Right forelimb (tissue), 1 donor: Measurements from ENCODE around the gene RNF26.
A peak's percentile ranks its signal among the peaks of the same experiment; 100 is the strongest.

ENCODE experiments used
- DNase-seq: peaks from one replicate; pipeline ENCODE4 v3.0.0-alpha.2; 2018

RNF26 gene

DNA sequence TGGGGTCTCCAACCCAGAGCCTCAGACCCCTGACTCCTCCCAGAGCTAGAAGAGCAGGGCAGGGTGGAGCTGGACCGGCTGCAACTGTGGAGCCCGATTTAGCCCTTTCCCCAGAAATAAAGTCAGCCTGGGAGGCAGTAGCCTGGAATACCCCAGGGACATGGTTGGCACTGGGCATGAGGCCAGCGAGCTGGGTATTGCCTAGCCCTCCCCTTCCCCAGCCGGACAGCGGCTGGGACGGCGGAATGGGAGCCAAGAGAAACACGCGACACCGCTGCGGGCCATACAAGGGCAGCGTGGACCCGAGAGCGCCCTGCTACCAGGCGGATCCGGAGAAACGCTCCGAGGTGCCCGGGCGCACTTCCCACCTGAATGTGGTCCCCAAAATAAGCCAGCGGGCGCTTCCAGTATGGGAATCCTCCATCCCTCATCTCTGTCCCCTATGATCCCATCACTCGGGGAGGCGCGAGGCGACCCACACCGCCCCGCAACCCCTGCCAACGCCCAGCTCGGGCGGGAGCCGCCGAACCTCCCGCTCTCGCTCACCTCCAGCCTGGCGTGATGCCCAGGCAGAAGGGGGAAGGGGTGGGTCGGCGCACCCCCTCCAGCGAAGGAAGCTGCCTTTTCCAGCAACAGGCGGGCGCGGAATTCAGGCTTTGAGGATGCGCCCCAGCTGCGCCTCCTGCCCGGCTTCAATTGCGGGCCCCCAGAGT lies 18.2 kb upstream of the RNF26 start:
- peak; percentile 79 for DNase-seq

DNA sequence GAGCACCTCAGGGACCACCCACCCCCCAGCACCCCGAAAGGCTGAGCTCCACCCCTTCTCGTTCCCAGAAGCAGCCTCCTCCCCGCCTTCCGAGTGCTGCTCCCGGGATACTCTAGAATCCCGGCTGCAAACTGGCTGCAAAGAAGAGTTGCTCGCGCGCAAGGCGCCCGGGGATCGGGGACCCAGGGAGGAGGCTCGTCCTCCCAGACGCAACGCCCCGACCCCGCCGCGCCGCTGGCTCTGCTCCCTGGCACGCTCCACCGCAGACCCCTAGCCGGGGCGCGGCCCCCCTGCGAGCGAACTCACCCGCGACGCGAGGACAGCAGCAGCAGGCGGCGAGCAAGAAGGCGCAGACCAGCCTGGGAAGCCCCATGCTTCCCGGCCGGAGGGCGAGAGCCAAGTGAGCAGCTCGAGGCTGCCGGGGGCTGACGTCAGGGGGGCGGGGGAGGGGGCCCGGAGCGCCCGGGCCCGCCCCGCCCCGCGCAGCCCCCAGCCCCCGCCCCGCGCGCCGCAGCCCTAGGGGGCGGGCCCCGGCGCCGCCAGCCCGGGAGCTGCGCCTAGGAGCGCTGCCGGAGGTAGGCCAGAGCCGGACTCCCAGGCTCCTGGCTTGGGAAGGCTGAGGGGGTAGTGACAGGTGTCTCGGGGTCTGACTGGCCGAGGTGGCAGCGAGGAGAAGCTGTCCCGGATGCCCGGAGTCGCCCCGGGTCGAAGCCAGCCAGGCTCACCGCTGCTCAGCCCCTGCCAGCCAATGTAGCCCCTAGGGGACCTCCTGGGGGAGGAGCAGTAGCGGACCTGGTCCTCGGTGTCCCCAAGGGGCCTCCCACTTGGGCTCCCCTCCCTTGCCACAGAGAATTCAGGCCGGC lies 17.4 kb upstream of the RNF26 start, which contains the start of gene MCAM:
Gene MCAM, minus strand, starts transcription at position 402 of the 863 bp plus-strand sequence. Its CDS starts 29 bp downstream, at position 373.
- DNase-seq, result peak; percentile 76

DNA sequence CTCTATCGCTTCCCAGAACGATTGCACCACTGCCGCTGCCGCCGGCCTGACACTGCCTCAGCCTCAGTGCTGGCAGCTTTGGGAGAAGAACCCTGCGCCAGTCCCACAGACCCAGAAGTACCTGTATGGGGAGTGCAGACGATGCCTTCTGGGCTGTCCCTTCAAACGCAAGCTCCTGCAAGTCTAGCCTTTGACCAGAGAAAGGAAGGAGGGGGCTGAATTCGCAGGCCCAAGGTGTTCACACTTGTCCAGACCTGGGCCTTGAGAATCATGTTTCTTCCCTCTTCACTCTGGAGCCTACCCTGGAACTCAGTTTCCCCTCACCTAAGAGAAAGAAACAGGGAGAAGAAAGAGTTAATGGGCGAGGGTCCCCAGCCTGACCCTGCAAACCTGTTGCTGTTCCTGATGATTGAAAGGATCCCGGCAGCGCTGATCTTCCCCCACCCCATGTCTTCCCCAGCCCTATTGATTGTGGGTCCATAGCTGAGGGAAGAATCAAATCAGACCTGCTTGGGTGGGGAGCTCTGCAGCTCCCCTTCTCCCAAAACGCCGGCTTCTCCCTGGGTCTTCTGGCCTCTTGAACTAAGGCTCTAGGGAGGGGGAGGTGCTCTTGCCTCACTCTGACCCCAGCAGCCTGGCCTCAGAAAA lies 16.6 kb upstream of the RNF26 start:
- DNase-seq, result no peak

DNA sequence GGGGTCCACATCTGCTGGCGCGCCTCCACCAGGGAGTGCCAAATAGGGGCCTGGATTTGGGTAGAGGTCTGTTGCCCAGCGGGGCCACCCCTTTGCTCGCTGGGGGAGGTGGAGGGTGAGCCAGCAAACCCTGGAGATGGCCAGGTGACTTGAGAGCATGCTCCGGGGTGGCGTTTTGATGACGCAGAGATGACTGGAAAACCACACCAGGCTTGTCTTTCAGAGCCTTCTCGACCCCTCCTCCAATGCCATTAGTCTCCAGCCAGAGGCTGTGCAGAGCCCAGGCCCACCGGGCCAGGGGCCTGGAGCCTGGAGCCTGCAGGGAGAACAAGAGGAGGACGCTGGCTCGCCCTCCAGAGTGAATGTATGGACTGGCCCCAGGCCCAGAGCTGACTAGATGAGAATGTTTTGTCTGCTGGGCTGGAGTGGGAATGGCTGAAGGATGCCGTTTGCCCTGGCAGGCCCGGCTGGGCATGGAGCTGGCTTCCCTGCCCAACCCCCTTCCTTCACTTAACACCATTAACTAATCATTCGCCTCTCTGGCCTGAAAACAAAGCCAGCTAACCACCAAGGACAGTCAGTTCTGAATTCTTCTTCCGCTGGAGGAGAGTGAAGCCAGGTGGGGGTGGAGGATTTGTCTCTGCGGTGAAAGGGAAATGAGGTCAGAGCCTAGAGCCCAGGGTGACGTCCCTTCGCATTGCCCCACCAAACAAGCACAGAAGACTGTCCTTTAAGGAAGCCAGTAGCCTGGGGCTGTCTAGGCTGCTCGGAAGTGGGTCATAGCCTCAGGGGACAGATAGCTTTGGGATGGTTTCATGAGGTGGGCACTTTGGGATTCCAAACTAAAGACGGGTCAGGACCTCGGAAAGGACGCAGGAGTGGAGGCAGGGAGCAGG lies 15.8 kb upstream of the RNF26 start:
- DNase-seq, result peak; percentile 73

DNA sequence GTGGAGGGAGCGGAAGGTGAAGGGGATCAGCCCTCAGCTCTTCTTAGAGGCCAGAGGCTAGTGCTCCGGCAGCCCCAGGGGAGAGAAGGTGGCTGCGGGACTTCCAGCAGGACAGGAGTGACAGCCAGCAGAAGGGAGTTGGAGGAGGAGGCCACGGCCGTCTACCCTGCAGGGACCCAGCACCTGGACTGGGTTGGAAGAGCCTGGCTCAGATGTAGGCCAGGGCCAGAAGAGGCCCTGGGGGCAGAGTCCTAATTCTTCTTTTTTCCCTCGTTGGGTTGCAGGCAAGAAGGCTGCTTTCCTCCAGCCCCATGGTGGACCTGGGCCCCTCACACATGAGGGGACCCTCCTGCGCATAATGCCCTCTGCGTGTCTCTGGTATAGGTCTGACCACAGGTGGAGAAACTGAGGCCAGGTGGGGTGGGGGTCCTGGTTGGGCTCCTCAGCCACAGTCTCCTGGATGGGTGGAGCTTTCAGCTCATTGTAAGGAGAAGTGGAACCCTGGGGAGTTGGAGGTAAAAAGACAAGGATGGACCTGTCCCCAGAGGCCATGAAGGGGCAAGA lies 15.1 kb upstream of the RNF26 start:
- no peak for DNase-seq

DNA sequence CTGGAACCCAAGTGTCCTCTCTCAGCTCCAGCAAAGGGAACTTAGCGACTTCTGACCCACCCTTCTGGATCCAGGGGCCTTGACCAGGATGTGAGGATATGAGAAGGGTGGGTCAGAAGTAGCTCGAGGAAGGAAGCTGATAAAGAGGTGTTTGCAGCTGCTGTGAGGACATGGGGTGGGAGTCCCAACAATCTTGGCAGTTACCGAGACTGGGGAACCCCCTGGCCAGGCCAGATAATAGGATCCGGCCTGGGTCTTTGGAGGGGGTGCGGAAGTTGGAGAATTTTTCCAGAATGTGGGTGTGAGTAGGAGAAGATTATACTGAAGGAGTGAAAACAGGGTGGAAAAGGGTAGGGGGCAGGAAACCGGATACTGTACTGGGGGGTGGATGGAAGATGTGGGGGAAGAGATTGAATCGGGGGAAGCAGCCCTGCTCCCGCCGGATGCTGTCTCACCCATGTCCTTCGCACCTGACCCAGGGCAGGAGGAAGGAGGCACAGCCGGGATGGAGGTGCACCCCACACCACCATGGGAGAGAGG lies 14.6 kb upstream of the RNF26 start:
- DNase-seq, result no peak

DNA sequence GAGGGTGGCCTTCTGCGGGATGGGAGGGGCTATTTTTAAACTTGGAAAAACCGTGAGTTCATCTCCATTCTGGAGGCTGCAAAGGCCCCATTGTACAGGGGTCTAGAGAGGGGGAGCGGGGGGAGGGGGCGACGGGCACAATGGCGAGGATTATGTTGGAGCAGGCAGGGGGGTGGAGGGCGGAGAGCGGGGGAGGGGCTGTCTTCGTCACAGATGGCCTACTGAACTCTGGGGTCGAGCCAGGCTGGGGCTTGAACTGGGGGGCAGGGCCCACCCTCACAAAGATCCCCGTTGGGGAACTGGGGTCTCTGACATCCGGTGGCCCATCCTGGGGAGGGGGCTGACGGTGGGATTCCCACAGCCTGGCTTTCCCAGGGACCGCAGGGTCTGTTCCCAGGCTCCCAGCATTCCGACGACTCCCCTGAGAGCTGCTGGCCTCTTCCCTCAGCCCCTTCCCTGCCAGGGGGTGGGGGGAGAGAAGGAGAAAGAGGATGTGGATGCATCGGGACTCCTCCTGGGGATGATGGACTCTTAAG lies 14.0 kb upstream of the RNF26 start:
- DNase-seq, result no peak

DNA sequence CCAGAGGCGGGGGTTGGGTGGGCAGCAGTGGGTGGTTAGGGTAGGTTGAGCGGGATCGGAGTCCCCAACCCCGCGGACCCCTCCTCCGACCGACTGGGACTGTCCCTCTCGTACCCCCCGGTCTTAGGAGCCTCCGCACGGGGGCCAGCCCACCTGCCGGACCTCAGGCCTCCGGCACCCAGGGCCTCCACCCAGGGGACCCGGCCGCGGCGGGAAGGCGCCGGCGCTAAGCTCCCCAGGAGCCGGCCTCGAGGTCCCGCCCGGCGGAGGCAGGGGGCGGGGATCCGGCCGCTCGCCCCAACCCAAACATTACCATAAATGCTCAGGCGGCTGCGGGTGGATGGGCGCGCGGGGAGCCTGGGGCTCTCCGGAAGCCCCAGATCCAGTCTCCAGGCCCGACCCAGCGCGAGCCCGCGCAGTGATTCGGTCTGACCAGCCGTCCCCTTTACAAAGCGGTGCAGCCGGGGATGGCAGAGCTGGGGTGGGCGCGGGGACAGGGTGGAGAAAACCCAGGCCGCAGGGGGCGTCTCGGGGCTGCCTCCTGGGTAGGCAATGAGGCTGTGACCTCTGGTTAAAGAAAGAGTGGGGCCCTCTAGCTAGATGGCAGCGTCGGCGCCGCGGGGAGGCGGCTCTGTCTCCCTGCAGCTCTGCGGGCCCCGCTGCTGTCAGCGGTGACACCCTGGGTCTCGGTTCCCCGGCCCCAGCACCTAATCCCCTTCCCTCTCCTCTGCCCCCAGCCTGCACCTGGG lies 13.4 kb upstream of the RNF26 start:
- DNase-seq, result peak; percentile 75

DNA sequence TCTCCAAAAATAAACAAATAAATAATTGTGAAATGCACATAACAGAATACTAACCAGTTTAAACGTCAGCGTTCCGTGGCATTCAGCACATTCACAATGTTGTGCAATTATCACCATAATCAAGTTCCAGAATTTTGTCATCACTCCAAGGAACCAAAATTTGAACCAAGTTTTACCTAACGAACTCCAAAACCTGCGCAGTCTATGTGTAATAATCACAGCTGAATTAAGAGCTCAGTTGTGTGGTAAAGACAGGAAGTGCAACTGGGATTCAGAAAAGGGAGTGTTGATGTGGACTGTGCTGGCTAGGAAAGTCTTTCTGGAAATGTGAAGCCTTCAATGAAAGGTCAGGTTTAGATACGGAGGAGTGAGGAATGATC lies 12.0 kb upstream of the RNF26 start:
- DNase-seq, result no peak

DNA sequence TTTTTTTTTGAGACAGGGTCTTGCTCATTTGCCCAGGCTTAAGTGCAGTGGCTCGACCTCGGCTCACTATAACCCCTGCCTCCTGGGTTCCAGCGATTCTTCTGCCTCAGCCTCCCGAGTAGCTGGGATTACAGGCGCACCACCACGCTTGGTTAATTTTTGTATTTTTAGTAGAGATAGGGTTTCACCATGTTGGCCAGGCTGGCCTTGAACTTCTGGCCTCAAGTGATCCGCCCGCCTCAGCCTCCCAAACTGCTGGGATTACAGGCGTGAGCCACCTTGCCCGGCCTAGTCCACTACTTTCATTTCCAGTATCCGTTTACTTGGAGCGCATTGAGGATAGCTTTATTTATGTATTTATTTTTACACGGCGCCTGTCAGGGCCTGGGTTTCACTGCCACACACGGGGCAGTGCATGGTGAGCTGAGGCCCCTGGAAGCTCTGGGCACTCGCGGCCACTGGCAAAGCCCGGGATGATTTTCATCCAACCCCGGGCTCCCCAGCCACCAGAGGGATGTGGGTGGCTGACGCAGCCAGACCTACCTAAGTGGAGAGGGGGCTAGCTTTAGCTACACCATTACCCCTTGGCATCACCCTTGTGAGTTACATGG lies 11.3 kb upstream of the RNF26 start:
- DNase-seq, result no peak

DNA sequence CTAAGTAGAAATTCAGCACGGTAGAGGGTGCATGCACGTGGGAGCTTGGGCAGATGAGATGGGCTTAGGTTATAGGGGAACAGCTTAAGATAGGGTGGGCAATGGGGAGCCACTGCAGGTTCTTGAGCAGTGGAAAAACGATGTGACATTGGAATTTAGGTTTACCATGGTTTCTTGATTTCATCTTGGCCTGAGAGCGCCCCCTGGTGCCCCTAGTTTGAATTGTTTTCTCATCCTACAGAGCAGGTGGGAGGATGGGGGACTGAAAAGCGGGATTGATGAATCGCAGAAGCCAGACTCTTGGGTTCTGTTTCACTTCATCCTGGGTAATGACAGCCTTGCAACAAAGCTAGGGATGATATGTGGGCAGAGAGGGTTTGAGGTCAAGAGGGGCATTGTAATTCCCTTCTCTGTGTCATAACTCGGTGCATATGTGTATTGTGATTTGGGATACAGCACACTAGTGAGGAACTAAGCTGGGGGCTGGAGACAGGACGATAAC lies 10.7 kb upstream of the RNF26 start:
- peak; percentile 84 for DNase-seq

DNA sequence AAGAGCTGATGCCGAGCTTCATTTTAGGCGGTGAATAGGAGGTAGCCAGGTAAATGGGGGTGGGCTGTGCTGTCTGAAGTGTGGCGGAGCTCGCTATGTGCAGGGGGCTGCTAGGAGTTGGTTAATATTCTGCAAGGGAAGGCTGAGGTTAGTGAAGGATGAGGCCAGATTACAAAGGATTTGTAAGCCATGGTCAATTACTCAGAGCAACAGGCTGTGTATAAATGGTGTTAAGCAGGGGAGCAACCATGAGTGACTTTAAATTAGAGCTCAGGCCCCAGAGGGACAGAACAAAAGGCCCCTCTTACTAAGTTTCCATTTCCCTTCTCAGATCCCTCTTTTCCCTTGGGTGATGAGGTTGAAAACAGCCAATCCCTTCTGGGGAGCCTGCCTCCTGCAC lies 10.1 kb upstream of the RNF26 start:
- no peak for DNase-seq

DNA sequence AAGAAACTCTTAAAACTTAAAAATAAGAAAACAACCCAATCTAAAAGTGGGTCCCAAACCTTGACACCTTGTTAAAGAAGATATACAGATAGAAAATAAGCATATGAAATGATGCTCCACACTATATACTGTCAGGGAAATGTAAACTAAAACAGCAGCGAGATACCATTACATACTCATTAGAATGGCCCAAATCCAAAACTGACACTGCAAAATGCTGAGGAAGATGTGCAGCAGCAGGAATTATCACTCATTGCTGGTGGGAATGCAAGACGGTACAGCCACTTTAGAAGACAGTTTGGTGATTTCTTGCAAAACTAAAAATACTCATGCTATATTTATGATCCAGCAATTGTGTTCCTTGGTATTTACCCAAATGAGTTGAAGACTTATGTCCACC lies 5.0 kb upstream of the RNF26 start:
- no peak for DNase-seq

DNA sequence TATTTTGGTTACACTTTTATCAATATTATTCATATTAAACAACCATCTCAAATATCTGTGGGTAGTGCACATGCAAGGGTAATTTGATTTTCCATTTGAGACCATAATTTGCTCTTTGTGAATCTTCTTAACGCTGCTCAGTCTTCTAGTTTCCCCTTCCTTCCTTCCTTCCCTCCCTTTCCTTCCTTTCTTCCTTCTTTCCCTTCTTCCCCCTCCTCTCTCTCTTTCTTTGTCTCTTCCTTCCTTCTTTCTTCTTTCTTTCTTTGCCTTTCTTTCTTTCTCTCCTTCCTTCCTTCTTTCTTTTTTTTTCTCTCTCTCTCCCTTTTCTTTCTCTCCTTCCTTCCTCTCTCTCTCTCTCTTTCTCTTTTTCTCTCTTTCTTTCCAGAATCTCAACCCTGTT lies 4.1 kb upstream of the RNF26 start:
- DNase-seq, result no peak

DNA sequence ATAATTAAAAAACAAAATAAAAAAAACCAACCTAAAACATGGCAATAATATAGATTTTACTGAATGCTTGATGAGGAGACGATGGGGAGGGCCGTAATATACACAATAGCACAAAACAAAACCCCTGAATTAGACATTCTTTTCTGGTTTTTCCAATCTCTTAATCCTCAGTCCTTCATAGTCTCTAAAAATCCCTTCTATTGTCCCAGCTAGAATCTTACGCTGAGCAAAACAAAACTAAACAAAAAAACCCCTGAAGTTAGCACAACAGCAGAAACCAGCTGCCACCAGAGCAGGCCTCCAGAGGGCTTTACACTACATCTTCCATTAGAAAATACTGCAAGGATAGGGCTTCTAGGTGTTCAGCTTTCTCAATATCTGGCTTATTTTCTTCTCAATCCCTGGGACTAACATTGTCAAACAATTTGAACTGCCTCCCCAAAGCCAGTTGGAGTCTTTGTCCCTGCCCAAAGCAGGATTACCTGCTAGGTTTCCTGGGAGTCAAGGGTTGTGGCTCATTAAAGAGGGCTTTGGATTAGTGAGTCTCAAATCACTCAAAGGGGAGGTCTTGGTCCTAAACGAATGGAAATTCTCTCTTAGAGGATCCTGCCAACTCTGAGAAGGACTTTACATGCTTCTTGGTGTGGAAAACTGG lies 2.1 kb upstream of the RNF26 start:
- no peak for DNase-seq

DNA sequence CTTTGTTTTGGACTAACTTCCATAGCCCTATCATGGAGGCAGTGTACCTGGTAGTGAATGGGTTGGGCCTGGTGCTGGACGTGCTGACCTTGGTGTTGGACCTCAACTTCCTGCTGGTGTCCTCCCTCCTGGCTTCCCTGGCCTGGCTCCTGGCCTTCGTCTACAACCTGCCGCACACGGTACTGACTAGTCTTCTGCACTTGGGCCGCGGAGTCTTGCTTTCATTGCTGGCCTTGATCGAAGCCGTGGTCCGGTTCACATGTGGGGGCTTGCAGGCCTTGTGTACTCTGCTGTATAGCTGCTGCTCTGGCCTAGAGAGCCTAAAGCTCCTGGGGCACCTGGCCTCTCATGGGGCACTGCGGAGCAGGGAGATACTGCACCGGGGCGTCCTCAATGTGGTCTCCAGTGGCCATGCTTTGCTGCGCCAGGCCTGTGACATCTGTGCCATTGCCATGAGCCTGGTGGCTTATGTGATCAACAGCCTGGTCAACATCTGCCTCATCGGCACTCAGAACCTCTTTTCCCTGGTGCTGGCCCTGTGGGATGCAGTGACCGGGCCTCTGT lies 846 bp downstream of the RNF26 start:
- peak; percentile 37 for DNase-seq

DNA sequence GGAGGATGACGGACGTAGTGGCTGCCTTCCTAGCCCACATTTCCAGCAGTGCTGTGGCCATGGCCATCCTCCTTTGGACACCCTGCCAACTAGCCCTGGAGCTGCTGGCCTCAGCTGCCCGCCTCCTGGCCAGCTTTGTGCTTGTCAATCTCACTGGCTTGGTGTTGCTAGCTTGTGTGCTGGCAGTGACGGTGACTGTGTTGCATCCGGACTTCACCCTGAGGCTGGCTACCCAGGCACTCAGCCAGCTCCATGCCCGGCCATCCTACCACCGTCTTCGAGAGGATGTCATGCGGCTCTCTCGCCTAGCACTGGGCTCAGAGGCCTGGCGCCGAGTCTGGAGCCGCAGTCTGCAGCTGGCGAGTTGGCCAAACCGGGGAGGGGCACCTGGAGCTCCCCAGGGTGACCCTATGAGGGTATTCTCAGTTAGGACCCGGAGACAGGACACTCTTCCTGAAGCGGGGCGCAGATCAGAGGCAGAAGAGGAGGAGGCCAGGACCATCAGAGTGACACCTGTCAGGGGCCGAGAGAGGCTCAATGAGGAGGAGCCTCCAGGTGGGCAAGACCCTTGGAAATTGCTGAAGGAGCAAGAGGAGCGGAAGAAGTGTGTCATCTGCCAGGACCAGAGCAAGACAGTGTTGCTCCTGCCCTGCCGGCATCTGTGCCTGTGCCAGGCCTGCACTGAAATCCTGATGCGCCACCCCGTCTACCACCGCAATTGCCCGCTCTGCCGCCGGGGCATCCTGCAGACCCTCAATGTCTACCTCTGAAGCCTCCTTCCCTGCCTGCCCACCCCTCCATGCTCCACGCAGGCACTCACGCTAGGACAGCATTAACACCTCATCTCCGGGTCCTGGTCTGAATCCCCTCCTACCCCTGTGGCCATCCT lies 1.6 kb downstream of the RNF26 start:
- DNase-seq, result no peak

DNA sequence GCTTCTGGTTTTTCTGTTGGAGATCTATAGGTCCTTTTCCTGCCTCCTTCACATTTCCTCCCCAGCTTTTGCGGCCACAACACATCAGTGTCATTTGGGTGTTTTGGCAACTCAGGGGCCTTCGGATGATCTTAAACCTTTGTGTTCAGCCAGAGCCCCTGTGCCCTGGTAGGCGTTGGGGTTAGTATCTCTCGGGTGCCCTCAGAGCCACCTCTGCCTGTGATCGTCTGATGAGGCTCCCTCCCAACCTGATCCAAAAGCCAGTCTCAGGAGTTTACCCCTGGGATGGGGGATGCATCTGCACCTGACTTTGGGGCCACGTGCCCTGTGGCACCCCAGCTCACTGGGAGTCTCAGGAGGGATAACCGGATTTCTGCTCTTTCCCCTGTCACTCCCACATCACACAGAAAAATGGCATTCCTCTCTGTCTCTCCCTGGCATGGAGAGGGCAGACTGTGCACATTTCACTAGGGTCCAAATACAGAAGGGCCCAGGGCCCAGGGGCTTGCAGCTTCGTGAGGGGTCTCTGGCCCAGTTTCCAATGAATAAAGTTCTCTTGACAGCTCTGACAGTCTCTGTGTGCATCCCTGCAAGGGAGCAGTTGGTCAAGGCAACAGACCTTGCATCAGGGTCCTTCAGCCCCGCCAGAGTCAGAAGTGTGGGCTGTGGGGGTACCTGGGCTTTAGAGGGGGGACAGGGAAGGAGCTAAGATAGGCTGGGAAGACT lies 2.6 kb downstream of the RNF26 start:
- DNase-seq, result no peak
